Fibroblast of skin of back (primary cell): ENCODE results near the gene BMERB1.

Experiments
- DNase-seq: peaks from one replicate; pipeline ENCODE4 v3.0.0-alpha.2; 2013

BMERB1 gene

GRCh38 chr16:15498427-15499175, 64.2 kb downstream of the BMERB1 start:
- peak; percentile 71 for DNase-seq

GRCh38 chr16:15502041-15502725, 67.8 kb downstream of the BMERB1 start:
- DNase-seq, result peak; percentile 99

GRCh38 chr16:15506441-15506840, 72.1 kb downstream of the BMERB1 start:
- DNase-seq, result no peak

- peak; percentile 98 for DNase-seq
Measured at GRCh38 chr16:15507301-15507958, 73.0 kb downstream of the BMERB1 start.

- DNase-seq, result no peak
Measured at GRCh38 chr16:15507959-15508627, 73.7 kb downstream of the BMERB1 start.

GRCh38 chr16:15509051-15509592, 74.7 kb downstream of the BMERB1 start:
- DNase-seq, result peak; percentile 89

GRCh38 chr16:15509593-15510535, 75.5 kb downstream of the BMERB1 start:
- DNase-seq, result peak; percentile 100

GRCh38 chr16:15510992-15511391, 76.6 kb downstream of the BMERB1 start:
- no peak for DNase-seq

- no peak for DNase-seq
Measured at GRCh38 chr16:15511759-15512487, 77.5 kb downstream of the BMERB1 start.

- DNase-seq, result no peak
Measured at GRCh38 chr16:15513156-15513555, 78.8 kb downstream of the BMERB1 start.

GRCh38 chr16:15515992-15516391, 81.6 kb downstream of the BMERB1 start:
- no peak for DNase-seq

GRCh38 chr16:15516609-15517008, 82.2 kb downstream of the BMERB1 start:
- DNase-seq, result no peak

- no peak for DNase-seq
Measured at GRCh38 chr16:15517743-15518377, 83.5 kb downstream of the BMERB1 start.

- peak; percentile 85 for DNase-seq
Measured at GRCh38 chr16:15518381-15519351, 84.3 kb downstream of the BMERB1 start.

- no peak for DNase-seq
Measured at GRCh38 chr16:15519790-15520189, 85.4 kb downstream of the BMERB1 start.

GRCh38 chr16:15521390-15521757, 87.0 kb downstream of the BMERB1 start:
- no peak for DNase-seq

GRCh38 chr16:15521758-15522509, 87.5 kb downstream of the BMERB1 start:
- no peak for DNase-seq

- DNase-seq, result no peak
Measured at GRCh38 chr16:15523092-15523541, 88.7 kb downstream of the BMERB1 start.
